ENCODE measurements around the gene RPL10. TPM values are rescaled to one million over a fixed set of nuclear protein-coding genes. Genes with fewer than 3 reads are reported as not detected.

RPL10 gene
- total RNA-seq, 1 donor from 2014 or later: 1,937 TPM

- no peak for DNase-seq (ENCODE audit: low spot score)
These were observed 36.0 kb upstream of the RPL10 start for GRCh38 chrX:154362085-154362742.

- no peak for DNase-seq (ENCODE audit: low spot score)
These were observed 34.3 kb upstream of the RPL10 start for GRCh38 chrX:154363706-154364439.

DNA sequence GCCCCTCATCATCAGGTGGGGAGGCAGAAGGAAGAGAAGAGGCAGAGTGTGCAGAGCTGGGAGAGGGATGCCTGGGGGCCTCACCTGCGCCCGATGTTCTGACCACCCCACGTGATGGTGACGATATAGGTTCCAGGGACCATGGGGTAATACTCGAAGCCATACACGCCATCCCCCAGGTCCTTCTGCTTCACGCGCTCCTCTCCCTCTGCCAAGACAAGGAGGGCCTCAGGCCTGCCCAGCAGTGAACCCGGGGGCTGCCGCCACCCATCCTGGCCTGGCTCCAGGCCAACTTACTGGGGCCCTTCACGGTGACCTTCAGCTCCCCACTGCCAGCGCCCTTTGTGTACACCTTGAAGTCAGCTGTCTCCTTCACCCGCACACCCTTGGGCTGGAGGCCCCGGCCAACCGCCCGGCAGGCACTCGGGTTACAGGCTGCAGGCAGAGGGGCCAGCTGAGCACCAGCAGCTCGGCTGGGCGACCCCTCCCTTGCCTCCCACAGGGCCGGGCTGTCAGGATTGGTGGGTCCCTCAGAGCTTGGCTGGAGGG lies 33.1 kb upstream of the RPL10 start:
- no peak for DNase-seq (ENCODE audit: low spot score)

- DNase-seq (ENCODE audit: low spot score): no peak
These were observed 32.0 kb upstream of the RPL10 start for GRCh38 chrX:154365997-154366665.

GRCh38 chrX:154366666-154367055 lies 31.5 kb upstream of the RPL10 start:
- DNase-seq (ENCODE audit: low spot score): no peak

DNA sequence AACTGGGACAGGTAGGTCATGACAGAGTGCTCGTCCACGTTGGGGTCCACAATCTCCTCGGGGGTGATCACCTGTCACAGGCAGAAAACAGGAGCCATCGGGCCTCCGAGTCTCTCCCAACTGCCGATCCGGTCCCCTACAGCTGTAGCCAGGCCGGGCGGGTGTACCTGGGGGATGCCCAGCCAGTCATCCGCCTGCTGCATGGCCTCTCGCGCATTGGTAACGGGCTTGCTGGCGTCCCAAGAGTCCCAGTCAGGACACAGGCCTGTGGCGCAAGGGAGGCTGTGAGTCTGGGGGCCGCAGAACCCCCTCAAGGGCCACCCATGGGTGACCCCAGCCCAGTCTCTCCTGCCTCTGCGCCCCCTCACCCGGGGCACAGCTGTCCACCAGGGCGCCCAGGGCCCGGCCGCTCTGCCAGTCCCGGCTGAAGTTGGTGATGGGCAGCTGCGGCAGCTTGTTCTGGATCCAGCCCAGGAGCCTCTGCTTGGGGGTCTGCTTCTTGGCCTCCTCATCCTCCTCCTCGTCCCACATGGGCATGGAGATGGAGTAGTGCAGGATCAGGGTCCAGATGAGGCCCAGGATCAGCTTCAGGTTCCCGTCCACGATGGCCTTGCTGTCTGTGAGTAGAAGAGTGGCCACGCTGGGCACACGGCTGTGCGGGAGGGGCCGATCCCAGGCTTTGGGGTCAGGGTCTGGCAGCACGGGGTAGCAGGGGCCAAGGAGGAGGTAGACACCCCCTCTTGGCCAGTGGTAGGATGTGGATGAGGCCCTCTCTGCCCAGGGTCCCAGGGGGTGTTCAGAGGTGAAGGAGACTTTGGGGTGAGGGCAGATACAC lies 30.5 kb upstream of the RPL10 start:
- no peak for DNase-seq (ENCODE audit: low spot score)

- peak; percentile 66 for DNase-seq (ENCODE audit: low spot score)
These were observed 29.3 kb upstream of the RPL10 start for GRCh38 chrX:154368630-154369448.

DNA sequence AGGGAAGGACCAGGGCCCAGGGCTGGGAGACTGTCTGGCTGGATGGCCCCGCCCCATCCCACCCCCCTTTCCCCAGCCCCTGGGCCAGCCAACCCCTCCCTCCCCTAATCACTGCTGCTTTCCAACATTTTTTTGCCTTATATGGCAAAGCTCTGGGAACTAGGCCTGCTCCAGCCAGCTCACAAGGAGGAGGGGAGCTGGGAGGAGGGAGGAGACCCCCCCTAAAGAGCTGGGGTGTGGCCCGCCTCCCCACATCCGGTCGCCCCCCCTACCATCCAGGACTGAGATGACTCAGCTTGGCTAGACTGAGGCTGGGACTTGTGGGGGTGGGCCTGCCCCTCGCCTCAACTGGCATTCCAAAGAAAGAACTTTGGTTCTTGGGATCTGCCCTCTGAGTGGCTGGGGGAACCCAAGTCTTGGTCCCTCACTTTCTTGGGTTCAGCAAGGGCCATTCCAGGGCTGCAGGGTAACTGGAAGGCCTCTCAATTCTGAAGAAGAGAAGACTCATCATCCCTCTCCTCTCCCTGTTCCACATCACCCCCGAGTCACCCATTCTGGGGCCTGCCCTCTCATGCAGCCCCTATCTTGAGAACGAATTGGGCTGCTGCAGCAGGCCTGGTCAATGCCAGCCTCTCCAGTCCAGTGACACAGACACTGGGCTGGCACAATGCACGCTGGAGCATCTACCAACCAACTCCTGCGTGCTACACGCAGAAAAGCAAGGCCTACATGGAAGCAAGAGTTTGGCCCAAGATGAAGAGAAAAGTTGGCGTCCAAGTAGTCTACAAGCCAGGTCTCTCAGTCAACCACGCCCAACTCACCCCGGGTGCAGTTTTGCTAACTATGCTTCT lies 28.5 kb upstream of the RPL10 start:
- peak; percentile 59 for DNase-seq (ENCODE audit: low spot score)

GRCh38 chrX:154370300-154371016 lies 27.7 kb upstream of the RPL10 start:
- no peak for DNase-seq (ENCODE audit: low spot score)

- peak; percentile 89 for DNase-seq (ENCODE audit: low spot score)
These were observed 27.0 kb upstream of the RPL10 start for GRCh38 chrX:154371017-154371788.

DNA sequence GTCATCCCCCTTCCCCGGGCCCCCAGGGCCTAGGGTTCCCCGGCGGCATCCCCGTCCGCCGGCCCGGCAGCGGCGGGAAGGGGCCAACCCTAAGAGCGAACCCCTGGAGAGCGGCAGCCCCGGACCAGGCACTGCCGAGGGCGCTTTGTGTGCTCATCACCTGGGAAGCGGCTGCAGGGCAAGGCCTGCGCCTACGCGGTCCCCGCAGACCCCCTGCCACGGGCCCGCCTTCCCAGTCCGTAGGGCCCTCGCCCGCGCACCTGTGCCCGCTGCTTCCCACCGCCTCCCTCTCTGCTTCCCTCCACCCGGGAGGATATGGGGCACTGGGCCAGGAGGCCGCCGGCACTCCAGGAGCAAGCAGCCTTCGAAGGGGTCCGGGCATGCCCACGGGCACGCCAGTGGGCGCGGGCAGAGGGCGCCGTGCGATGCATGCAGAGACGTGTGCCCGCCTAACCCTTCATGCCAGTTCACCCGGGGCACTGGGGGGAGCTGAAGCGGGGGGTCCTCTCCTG lies 26.3 kb upstream of the RPL10 start:
- DNase-seq (ENCODE audit: low spot score): no peak

DNA sequence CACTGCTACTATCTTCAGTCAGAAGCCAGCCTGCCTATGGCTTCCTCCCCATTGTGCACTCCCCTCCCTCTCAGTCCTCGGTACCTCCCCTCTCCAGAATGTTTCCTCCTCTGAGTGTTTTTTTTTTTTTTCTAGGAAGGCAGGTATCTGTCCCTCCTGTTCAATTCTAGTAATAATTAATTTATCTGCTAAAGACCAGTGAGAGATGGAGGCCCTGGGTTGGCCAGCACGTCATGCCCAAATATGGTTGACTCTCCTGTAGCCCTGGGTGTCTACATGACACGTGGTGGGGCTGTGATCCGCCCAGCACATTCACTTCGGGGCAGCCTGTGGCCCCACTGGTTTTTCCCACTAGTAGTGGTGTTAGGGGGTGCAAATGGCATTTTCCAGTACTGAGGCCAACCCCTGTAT lies 25.6 kb upstream of the RPL10 start:
- peak; percentile 52 for DNase-seq (ENCODE audit: low spot score)

GRCh38 chrX:154373340-154374306 lies 24.6 kb upstream of the RPL10 start:
- DNase-seq (ENCODE audit: low spot score): peak; percentile 53

DNA sequence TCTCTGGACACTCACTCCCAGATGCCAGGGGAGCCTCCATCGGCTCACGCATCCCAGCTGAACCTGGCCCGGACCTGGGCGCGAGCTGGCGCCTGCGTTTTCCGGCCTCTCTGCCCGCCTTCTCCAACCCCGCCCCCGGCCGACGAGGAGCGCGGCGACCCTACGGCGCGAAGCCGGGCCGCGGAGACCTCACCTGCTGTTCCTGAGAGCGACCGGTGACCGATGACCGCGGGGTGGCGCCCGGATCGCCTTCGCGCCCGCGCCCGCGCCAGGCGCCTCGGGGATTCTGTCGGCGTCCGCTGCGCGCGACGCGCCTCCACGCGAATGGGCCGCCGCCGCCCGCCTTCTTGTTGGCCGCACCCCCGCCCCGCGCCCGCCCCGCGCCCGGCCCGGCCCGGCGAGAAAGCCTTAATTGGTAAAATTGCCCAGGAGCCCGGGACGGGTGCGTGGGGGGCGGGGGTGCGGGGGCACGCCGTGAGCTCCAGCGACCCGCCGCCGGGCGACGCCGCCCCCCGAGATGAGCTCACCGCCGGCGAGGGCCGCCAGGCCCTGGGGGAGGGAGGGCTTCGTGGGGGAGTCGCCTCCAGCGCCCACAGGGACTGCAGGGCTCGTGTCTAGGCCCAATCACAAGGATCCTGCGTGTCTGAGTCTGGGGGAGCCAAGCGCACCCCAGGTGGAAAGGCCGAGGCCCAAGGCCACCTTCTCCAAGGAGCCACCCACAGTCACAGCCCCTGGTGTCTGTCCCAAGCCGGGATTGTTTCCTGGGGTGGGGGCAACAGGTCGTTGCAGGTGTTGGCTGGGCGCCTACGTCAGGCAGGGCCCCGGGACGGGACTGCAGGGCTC lies 23.6 kb upstream of the RPL10 start, which contains the start of gene FLNA:
FLNA (minus strand) TSS at position 322 of the 843 bp plus-strand sequence. CDS start 3,389 bp downstream, outside the sequence.
- no peak for DNase-seq (ENCODE audit: low spot score)

DNA sequence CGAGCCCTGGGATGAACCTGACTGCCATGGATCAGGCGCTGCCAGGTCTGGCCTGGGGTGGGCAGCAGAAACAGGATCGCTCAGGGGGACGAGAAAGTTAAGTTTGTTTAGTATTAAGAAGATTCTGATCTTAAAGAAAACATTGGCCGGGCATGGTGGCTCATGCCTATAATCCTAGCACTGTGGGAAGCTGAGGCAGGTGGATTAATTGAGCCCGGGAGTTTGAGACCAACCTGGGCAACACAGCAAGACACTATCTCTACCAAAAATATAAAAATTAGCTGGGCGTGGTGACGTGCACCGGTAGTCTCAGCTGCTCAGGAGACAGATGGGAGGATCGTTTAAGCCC lies 23.0 kb upstream of the RPL10 start:
- no peak for DNase-seq (ENCODE audit: low spot score)

GRCh38 chrX:154376774-154377173 lies 21.4 kb upstream of the RPL10 start:
- no peak for DNase-seq (ENCODE audit: low spot score)
